ENCODE data around the gene EPHB2. TPM values are rescaled to one million over a fixed set of nuclear protein-coding genes. Genes with fewer than 3 reads are reported as not detected.

Gene EPHB2
- total and polyA plus RNA-seq, 7 donors = 1.2 to 38.6 (median 3.0) TPM

DNA sequence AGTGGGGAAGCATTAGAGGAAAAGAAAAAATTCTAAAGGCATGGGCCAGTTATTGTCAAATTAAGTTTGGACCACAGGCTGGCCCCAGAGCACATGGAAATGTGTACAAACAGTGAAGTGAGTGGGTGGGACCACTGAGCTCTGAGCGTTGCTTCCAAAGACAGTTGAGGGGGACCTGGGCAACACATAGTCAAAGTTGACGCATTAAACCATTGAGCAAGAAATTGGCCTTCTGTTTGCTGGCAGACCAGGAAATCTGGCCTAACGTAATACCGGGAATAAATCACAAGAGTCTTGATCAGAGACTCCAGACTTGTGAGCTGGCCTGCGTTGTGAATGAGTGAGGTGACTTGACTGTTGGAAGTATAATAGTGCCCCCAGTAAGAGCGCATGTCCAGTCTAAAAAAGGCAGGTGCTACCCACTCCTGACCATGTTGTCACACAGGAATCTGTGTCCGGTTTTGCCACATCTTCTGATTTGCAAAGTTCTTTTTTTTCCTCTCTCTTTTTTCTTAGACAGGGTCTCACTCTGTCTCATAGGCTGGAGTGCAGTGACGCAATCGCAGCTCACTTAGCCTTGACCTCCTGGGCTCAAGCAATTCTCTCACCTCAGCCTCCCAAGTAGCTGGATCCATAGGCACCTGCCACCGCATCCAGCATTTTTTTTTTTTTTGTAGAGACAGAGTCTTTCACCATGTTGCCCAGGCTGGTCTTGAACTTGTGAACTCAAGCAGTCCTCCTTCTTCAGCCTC, 10.7 kb downstream of the EPHB2 start:
- DNase-seq = no peak
- no peaks in the 10 kb centered on the region for H3K27me3 ChIP-seq
- intact Hi-C loops (cut with DNase I) = no loop called here
- H3K4me1 ChIP-seq = no peaks in the 10 kb centered on the region
- no peak overlapping the region for H3K4me3 ChIP-seq
- whole genome bisulfite sequencing, 2 donors = 75 to 85% methylated on average over 10 of the region's 10 CpGs
- H3K27ac ChIP-seq = no peak overlapping the region
- no peak for TF ChIP-seq POLR2AphosphoS5 (IDR thresholded peaks at IDR 0.05)
- no peak for TF ChIP-seq POLR2A (IDR thresholded peaks at IDR 0.05)
- TF ChIP-seq, protein P1, sequence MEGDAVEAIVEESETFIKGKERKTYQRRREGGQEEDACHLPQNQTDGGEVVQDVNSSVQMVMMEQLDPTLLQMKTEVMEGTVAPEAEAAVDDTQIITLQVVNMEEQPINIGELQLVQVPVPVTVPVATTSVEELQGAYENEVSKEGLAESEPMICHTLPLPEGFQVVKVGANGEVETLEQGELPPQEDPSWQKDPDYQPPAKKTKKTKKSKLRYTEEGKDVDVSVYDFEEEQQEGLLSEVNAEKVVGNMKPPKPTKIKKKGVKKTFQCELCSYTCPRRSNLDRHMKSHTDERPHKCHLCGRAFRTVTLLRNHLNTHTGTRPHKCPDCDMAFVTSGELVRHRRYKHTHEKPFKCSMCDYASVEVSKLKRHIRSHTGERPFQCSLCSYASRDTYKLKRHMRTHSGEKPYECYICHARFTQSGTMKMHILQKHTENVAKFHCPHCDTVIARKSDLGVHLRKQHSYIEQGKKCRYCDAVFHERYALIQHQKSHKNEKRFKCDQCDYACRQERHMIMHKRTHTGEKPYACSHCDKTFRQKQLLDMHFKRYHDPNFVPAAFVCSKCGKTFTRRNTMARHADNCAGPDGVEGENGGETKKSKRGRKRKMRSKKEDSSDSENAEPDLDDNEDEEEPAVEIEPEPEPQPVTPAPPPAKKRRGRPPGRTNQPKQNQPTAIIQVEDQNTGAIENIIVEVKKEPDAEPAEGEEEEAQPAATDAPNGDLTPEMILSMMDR (IDR thresholded peaks at IDR 0.05) = no peak
- no peak for TF ChIP-seq EP300 (IDR thresholded peaks at IDR 0.05)
- H3K36me3 ChIP-seq = no peaks in the 10 kb centered on the region
- no peaks in the 10 kb centered on the region for H3K9me3 ChIP-seq

DNA sequence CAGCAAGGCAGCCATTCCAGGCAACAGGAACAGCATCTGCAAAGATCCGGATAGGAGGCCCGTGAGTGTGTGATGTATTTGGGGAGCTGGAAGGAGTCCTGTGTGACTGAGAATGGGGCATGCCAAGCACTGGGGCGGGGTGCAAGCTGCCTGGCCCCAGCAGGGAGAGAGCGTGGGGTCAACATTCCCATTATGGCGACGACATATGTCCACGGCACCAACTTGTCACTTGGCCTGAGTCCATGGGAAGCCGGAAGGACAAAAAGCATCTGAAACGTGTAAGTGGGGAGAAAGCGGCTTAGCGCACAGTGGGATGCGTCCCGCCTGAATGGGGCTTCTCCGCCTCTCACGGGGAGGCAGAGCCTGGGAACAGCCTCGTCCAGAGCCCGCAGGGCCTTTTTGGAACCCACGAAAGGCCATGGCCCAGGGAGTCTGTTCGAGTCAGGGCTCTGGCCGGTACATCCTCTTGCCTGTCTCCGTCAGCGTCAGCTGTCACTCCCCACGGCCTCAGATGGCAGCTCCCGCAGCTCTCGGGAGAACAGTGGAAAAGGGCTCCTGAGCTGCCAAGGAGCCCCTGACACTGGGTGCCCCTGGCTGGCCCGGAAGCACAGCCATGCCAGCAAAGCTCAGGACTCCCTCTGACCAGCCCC, 12.4 kb downstream of the EPHB2 start:
- Histone ChIP-seq H3K27me3 (no peaks in the 10 kb centered on the region), H3K27ac (no peak overlapping the region), H3K9me3 (no peaks in the 10 kb centered on the region), H3K36me3 (no peaks in the 10 kb centered on the region), H3K4me1 (no peaks in the 10 kb centered on the region), H3K4me3 (no peak overlapping the region)
- intact Hi-C loops (cut with DNase I) = no loop called here
- no peak for DNase-seq
- 68 to 79% methylated on average over 26 of the region's 26 CpGs for WGBS, 2 donors
- TF ChIP-seq, protein P1 (IDR thresholded peaks at IDR 0.05) = no peak
- TF ChIP-seq POLR2A (IDR thresholded peaks at IDR 0.05) (no peak), EP300 (IDR thresholded peaks at IDR 0.05) (no peak), POLR2AphosphoS5 (IDR thresholded peaks at IDR 0.05) (no peak)

DNA sequence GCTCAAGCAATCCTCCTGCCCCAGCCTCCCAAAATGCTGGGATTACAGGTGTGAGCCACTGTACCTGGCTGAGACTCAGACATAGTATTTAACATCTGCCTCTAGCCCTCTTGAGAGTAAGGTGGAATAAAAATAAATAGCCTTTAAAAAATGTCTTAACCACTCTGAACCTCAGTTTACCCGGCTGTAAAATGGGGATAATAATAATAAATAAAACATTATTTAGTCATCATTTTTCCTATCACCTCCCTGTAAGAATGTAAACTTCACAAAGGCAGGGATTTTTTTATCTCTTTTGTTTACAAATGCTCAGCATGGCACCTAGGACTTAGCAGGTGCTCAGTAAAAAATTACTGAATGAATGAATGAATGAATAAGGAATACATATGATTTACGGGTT, 17.2 kb downstream of the EPHB2 start:
- DNase-seq = no peak
- no peaks in the 10 kb centered on the region for H3K27me3 ChIP-seq
- peaks cover 0 to 11% (median 3%) of the 10 kb centered on the region in 4 donors for H3K4me1 ChIP-seq
- no peaks in the 10 kb centered on the region for H3K9me3 ChIP-seq
- no peak overlapping the region for H3K27ac ChIP-seq
- WGBS, 2 donors = 53 to 79% methylated on average over 2 of the region's 2 CpGs
- no peaks in the 10 kb centered on the region for H3K36me3 ChIP-seq
- no peak overlapping the region for H3K4me3 ChIP-seq
- no peak for TF ChIP-seq POLR2AphosphoS5 (IDR thresholded peaks at IDR 0.05)
- TF ChIP-seq EP300 (IDR thresholded peaks at IDR 0.05) = no peak
- TF ChIP-seq POLR2A (IDR thresholded peaks at IDR 0.05) = no peak
- TF ChIP-seq, protein P1 (IDR thresholded peaks at IDR 0.05) = no peak
- intact Hi-C loops (cut with DNase I) = no loop called here

DNA sequence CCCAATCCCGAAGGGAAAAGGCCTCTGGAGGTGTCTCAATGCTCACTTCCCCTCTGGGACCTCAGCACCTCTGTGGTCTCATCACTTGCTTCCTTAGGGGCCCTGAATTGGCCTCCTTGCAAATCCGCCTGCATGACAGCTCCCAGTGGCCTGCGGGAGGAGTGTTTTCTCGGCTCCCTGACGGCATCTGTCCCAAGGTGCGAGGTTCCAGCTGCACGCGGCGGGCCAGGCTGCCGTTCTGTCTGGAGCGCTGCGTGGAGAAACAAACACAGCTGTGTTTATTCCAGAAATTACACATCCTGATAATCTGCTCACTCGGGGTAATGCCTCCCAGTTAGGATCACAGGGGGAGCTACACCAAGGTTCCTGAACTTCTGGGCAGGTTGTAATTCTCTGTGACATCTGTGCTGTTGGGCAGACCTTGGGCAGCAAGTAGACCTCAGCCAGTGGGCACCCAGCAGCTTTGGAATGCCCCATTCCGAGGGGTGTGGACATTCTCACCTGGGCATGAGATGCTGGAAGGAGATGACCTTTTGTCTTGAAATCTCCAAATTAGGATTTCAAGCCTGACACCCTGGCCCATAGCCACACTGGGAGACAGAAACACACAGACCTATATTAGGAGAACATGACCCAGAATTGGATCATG, 18.2 kb downstream of the EPHB2 start:
- TF ChIP-seq, protein P1 (IDR thresholded peaks at IDR 0.05) = no peak
- TF ChIP-seq EP300 (IDR thresholded peaks at IDR 0.05) (no peak), POLR2AphosphoS5 (IDR thresholded peaks at IDR 0.05) (no peak), POLR2A (IDR thresholded peaks at IDR 0.05) (no peak)
- WGBS, 2 donors = 19 to 64% methylated on average over 14 of the region's 14 CpGs
- Histone ChIP-seq H3K27ac (peak overlapping the region in 1 of 4 donors; percentile 31), H3K36me3 (no peaks in the 10 kb centered on the region), H3K4me3 (no peak overlapping the region), H3K9me3 (no peaks in the 10 kb centered on the region), H3K27me3 (no peaks in the 10 kb centered on the region), H3K4me1 (peaks cover 0 to 11% (median 3%) of the 10 kb centered on the region in 4 donors)
- no peak for DNase-seq
- intact Hi-C loops (cut with DNase I) = no loop called here

All from sigmoid colon (tissue), 7 donors.